HUES64 (cell line): ENCODE measurements around the gene TMPRSS2.
A peak's percentile ranks its signal among the peaks of the same experiment; 100 is the strongest.

Source experiments
- H3K27ac ChIP-seq: 2 replicates; pipeline ENCODE4 v1.7.0; 2013; ENCODE audit warnings: low read depth, low read length, inconsistent platforms
- H3K27me3 ChIP-seq: 2 replicates; pipeline ENCODE4 v1.6.1; 2013; ENCODE audit warnings: mild to moderate bottlenecking, low read length; ENCODE audit not compliant: insufficient read depth
- H3K36me3 ChIP-seq: 2 replicates; pipeline ENCODE4 v1.6.1; 2013; ENCODE audit warnings: mild to moderate bottlenecking, low read length; ENCODE audit not compliant: insufficient read depth
- H3K4me1 ChIP-seq: 2 replicates; pipeline ENCODE4 v1.6.1; 2013; ENCODE audit warnings: mild to moderate bottlenecking, low read length, moderate library complexity; ENCODE audit not compliant: insufficient read depth
- H3K4me3 ChIP-seq: 2 replicates; pipeline ENCODE4 v1.5.1; 2013; ENCODE audit warnings: mild to moderate bottlenecking, low read length, moderate library complexity
- H3K9ac ChIP-seq: 2 replicates; pipeline ENCODE4 v1.6.1; 2013; ENCODE audit warnings: mild to moderate bottlenecking, low read depth, low read length
- H3K9me3 ChIP-seq: 2 replicates; pipeline ENCODE4 v1.6.1; 2013; ENCODE audit warnings: low read depth, low read length; ENCODE audit not compliant: insufficient read depth
- WGBS: fragments of 150-250, 120-280 bp; methylation state at CpG from one replicate; pipeline ENCODE4 v1.1.7; 2013; ENCODE audit warnings: missing lambda C conversion rate; 5-methylcytosine and 5-hydroxymethylcytosine counted together

The TMPRSS2 gene

DNA sequence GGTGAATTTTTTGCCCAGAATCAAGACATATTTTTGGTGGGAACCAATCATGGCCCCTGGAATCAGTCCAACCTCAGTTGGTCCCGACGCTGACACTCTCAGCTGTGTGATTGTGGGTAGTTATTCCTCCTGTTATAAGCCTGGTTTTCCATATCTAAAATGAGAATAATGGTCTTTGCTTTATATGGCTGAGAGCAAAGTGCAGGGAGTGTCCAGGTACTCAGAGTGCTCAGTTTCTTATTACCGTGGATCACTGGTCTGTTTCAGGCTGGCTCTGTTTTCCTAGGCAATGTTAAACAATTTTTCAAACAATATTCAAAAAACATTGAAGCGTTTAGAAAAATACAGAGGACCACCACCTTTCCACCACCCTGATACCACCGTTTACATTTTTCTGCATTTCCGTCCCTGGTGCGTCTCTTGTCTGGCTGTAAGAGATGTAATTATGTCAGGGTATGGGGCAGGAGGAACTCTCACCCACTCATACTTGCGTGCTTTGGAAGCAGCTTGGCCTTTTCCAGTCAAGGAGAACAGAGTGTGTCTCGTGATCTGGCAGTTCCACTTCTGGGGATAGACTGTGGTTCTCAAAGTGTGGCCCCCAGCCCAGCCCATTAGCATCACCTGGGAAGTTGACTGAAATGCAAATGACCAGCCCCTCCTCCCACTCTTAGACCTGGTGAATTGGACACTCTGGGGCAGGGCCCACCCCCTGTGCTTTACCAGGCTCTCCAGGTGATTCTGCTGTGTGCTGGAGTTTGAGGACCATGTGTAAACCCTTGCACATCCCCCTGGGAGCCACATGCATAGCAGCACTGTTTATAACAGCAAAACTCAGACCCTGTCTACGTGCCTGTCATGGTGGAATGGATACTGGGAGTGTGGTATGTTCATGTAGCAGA is 75.1 kb downstream of the TMPRSS2 start:
- Histone ChIP-seq H3K27me3 (peaks cover 11% of the 10 kb centered on the region), H3K9ac (no peak overlapping the region), H3K36me3 (no peaks in the 10 kb centered on the region), H3K9me3 (peaks cover 3% of the 10 kb centered on the region; the same call in 1 of the 2 replicates), H3K4me3 (no peak overlapping the region), H3K27ac (no peak overlapping the region), H3K4me1 (peaks cover 6% of the 10 kb centered on the region)
- WGBS = 67% methylated on average over 8 of the region's 10 CpGs

GRCh38 chr21:41431788-41432548 is 76.0 kb downstream of the TMPRSS2 start:
- no peak overlapping the region for H3K4me3 ChIP-seq
- H3K9ac ChIP-seq = no peak overlapping the region
- H3K4me1 ChIP-seq = peaks cover 8% of the 10 kb centered on the region
- 81% methylated on average over 16 of the region's 16 CpGs for WGBS
- peaks cover 3% of the 10 kb centered on the region; the same call in 1 of the 2 replicates for H3K9me3 ChIP-seq
- no peaks in the 10 kb centered on the region for H3K36me3 ChIP-seq
- peaks cover 19% of the 10 kb centered on the region for H3K27me3 ChIP-seq
- H3K27ac ChIP-seq = no peak overlapping the region

DNA sequence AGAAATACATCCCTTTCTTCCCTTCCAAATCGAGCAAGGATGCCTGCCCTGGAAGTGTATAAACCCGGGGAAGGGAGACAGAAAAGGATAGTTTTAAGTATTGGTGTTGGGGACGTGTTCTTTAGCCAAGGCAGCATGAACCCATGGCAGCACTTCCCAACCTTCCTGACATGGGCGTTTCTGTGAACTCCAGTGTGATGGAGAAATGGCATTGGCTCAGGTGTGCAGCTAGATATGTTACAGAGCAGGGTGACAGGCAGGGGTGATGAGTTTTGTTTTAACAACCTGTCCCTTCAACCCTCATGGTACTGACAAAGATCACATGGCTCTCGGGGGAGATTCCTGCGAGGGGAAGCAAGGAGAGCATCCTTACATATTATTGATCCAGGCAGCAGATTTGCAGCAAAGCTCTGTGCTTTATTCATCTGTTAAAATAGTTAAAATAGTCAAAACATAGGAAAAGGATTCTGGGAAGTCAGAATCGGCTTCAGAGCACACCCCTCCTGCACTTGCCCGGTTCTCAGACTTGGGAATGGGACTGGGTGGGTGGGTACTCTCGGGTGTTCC is 78.0 kb downstream of the TMPRSS2 start:
- Histone ChIP-seq H3K4me1 (peaks cover 10% of the 10 kb centered on the region), H3K9me3 (peaks cover 2% of the 10 kb centered on the region; the same call in 1 of the 2 replicates), H3K9ac (no peak overlapping the region), H3K4me3 (no peak overlapping the region), H3K27me3 (peaks cover 38% of the 10 kb centered on the region), H3K27ac (no peak overlapping the region), H3K36me3 (no peaks in the 10 kb centered on the region)
- WGBS = 91% methylated on average over 8 of the region's 9 CpGs

- Histone ChIP-seq H3K27me3 (peaks cover 45% of the 10 kb centered on the region), H3K4me1 (peaks cover 10% of the 10 kb centered on the region), H3K9ac (no peak overlapping the region), H3K36me3 (no peaks in the 10 kb centered on the region), H3K27ac (no peak overlapping the region), H3K4me3 (no peak overlapping the region), H3K9me3 (no peaks in the 10 kb centered on the region)
- 95% methylated on average over 3 of the region's 3 CpGs for WGBS
Observed at GRCh38 chr21:41429305-41429704, 78.7 kb downstream of the TMPRSS2 start.

DNA sequence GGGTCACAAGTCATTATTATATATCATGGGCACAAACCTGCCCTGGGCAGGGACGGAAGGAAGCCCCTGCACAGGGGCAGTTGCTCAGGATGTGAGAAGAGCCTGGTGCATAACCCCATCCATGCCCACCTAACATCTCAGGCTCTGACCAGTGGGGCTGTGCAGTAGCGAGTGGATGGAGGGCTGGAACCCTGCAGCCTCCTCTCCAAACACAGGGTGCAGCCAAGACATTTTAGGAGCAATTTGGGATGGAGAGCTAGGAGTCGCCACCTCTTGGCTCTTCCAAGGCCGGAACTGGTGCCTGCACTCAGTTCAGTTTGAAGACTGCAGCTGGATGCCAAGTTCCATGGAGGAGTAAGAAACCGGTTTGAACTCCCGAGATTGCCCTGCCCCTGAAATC is 79.1 kb downstream of the TMPRSS2 start:
- Histone ChIP-seq H3K36me3 (no peaks in the 10 kb centered on the region), H3K4me1 (peaks cover 10% of the 10 kb centered on the region), H3K4me3 (no peak overlapping the region), H3K27ac (no peak overlapping the region), H3K9ac (no peak overlapping the region), H3K27me3 (peaks cover 50% of the 10 kb centered on the region), H3K9me3 (no peaks in the 10 kb centered on the region)
- 93% methylated on average over 6 of the region's 6 CpGs for WGBS

DNA sequence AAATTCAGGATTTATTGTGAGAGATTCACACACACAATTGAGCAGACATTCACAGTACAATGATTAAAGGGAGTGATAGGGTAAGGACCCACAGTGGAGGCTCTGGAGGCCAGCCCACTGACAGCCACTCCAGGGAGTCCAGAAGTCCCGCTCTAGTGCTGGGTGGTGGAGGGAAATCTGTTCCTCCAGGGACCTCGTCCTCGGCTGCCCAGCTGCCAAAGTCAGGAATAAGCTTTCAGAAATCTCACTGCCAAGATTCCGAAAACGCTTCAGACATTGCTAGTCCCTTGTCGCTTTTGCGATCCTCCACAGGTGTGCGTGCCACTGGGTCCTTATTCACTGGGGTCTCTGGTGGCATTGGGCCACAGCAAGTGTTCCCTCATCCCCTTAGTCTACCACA is 79.6 kb downstream of the TMPRSS2 start:
- Histone ChIP-seq H3K9me3 (no peaks in the 10 kb centered on the region), H3K4me1 (peaks cover 10% of the 10 kb centered on the region), H3K9ac (no peak overlapping the region), H3K27ac (no peak overlapping the region), H3K27me3 (peaks cover 52% of the 10 kb centered on the region), H3K4me3 (no peak overlapping the region), H3K36me3 (no peaks in the 10 kb centered on the region)
- WGBS = 92% methylated on average over 8 of the region's 8 CpGs

GRCh38 chr21:41427556-41427955 is 80.4 kb downstream of the TMPRSS2 start:
- Histone ChIP-seq H3K9ac (no peak overlapping the region), H3K27me3 (peaks cover 54% of the 10 kb centered on the region), H3K4me3 (no peak overlapping the region), H3K4me1 (peaks cover 5% of the 10 kb centered on the region), H3K36me3 (no peaks in the 10 kb centered on the region), H3K27ac (no peak overlapping the region), H3K9me3 (no peaks in the 10 kb centered on the region)
- WGBS = 91% methylated on average over 8 of the region's 8 CpGs

DNA sequence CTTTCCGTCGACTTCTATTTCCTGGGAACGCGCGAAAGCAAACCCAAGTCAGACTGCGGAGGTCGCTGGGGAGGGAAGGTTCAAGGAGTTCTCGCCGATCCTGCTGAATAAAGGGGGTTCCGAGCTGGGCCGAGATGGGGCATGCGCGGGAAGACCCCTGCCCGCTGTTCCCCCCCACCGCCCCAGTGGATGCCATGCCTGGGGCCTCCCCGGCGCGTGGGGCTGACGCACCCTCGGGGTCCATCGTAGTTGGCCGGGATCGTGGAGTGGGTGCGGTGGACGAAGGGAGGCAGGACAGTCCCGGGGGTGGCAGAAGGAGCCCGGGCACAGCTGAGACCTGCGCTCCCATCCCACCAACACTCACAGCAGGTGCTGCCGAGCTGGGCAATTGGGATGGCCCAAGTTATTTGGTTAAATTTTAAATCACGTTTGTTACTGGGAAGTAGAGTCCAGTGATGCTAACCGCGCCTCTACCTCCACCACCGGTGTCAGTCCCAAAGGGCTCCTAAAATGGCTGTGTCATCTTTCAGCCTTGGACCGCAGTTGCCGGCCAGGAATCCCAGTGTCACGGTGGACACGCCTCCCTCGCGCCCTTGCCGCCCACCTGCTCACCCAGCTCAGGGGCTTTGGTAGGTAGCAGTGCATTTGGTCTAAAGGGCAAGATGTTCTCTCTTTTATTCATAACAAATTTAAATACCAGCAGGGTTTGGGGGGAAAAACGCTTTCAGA is 81.1 kb downstream of the TMPRSS2 start:
- WGBS = 21% methylated on average over 32 of the region's 41 CpGs
- H3K27ac ChIP-seq = no peak overlapping the region

DNA sequence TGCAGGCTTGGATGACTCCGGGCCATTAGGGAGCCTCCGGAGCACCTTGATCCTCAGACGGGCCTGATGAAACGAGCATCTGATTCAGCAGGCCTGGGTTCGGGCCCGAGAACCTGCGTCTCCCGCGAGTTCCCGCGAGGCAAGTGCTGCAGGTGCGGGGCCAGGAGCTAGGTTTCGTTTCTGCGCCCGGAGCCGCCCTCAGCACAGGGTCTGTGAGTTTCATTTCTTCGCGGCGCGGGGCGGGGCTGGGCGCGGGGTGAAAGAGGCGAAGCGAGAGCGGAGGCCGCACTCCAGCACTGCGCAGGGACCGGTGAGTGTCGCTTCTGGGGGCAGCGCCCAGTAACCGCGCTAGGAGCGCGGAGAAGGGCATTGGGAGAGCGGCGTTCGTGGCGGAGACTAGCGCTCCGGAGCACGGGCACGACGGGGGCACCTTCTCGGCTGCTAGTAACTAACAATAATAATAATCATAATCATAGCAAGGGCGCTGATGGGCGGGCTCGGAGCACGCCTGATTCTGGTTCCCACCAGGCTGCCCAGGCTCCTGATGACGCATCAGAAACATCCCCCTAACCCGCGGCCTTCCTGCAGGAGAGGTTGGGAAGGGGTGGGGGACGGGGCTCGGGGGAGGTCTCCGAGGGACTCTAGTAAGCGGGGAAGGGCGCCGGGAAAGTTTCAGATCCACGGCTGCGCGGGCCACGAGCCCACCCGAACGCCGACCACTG is 81.8 kb downstream of the TMPRSS2 start, which contains the start of gene MX1:
TSS of gene MX1 (plus strand) at position 286 of the 722 bp plus-strand sequence. CDS start 5,832 bp downstream, outside the sequence.
- Histone ChIP-seq H3K9me3 (no peaks in the 10 kb centered on the region), H3K4me3 (peak within 1 kb of the TSS; percentile 70), H3K27me3 (peaks cover 63% of the 10 kb centered on the region), H3K9ac (peak within 1 kb of the TSS; percentile 52), H3K4me1 (peaks cover 4% of the 10 kb centered on the region; the same call in 1 of the 2 replicates), H3K27ac (no peak within 1 kb of the TSS), H3K36me3 (no peaks in the 10 kb centered on the region)
- WGBS = 2% methylated on average over 64 of the region's 65 CpGs

More for the DNA sequence above, 81.1 kb downstream of the TMPRSS2 start:
- Histone ChIP-seq H3K4me1 (peaks cover 4% of the 10 kb centered on the region; the same call in 1 of the 2 replicates), H3K9ac (no peak overlapping the region), H3K4me3 (peak overlapping the region; percentile 70), H3K27me3 (peaks cover 61% of the 10 kb centered on the region), H3K36me3 (no peaks in the 10 kb centered on the region), H3K9me3 (no peaks in the 10 kb centered on the region)

GRCh38 chr21:41425588-41425953 is 82.4 kb downstream of the TMPRSS2 start:
- H3K27me3 ChIP-seq = peaks cover 63% of the 10 kb centered on the region
- H3K27ac ChIP-seq = no peak overlapping the region
- H3K9me3 ChIP-seq = no peaks in the 10 kb centered on the region
- no peaks in the 10 kb centered on the region for H3K36me3 ChIP-seq
- peak overlapping the region; percentile 70 for H3K4me3 ChIP-seq
- peaks cover 6% of the 10 kb centered on the region; the same call in 1 of the 2 replicates for H3K4me1 ChIP-seq
- 59% methylated on average over 7 of the region's 7 CpGs for WGBS
- H3K9ac ChIP-seq = peak overlapping the region; percentile 52
